ENCODE results near the gene METTL16.
A peak's percentile ranks its signal among the peaks of the same experiment; 100 is the strongest.

Gene METTL16

GRCh38 chr17:2392252-2393173 is 119.2 kb downstream of the METTL16 start:
- intact Hi-C loops (cut with DNase I) = loop anchor here (1.0 to 5.0 kb wide), 2 partner anchors 9 to 200 kb away; partner anchors contain the start of genes MNT and PAFAH1B1
- DNase-seq = peak; percentile 89 to 99 (median 98)

GRCh38 chr17:2391597-2392251 is 120.0 kb downstream of the METTL16 start:
- no peak for DNase-seq
- intact Hi-C loops (cut with DNase I) = loop anchor here (1.0 to 5.0 kb wide), 2 partner anchors 10 to 201 kb away; partner anchors contain the start of genes MNT and PAFAH1B1

- intact Hi-C loops (cut with DNase I) = loop anchor here (5.0 kb wide), 1 partner anchor 202 kb away; the partner anchor contains the start of gene PAFAH1B1
- no peak for DNase-seq
Observed at GRCh38 chr17:2390199-2390836, 121.4 kb downstream of the METTL16 start.

- intact Hi-C loops (cut with DNase I) = no loop called here
- DNase-seq = no peak
Observed at GRCh38 chr17:2388683-2389055, 123.0 kb downstream of the METTL16 start.

GRCh38 chr17:2388020-2388682 is 123.5 kb downstream of the METTL16 start:
- DNase-seq = peak in 33 of 42 donors; percentile 25 to 86 (median 59)
- intact Hi-C loops (cut with DNase I) = no loop called here

GRCh38 chr17:2387086-2388019 is 124.3 kb downstream of the METTL16 start:
- DNase-seq = no peak
- intact Hi-C loops (cut with DNase I) = no loop called here

- DNase-seq = peak in 7 of 42 donors; percentile 32 to 64 (median 38)
- intact Hi-C loops (cut with DNase I) = no loop called here
Observed at GRCh38 chr17:2386400-2387085, 125.1 kb downstream of the METTL16 start.

- DNase-seq = no peak
- intact Hi-C loops (cut with DNase I) = loop anchor here (2.0 kb wide), 1 partner anchor 29 kb away; no protein-coding TSS in a partner anchor
Observed at GRCh38 chr17:2385240-2386210, 126.2 kb downstream of the METTL16 start.

- no peak for DNase-seq
- intact Hi-C loops (cut with DNase I) = loop anchor here (2.0 kb wide), 1 partner anchor 30 kb away; no protein-coding TSS in a partner anchor
Observed at GRCh38 chr17:2384439-2385127, 127.1 kb downstream of the METTL16 start.

- intact Hi-C loops (cut with DNase I) = loop anchor here (2.0 kb wide), 1 partner anchor 31 kb away; no protein-coding TSS in a partner anchor
- DNase-seq = no peak
Observed at GRCh38 chr17:2383628-2384167, 128.0 kb downstream of the METTL16 start.

GRCh38 chr17:2380950-2381649 is 130.6 kb downstream of the METTL16 start:
- intact Hi-C loops (cut with DNase I) = no loop called here
- DNase-seq = no peak

GRCh38 chr17:2380226-2380922 is 131.3 kb downstream of the METTL16 start:
- DNase-seq = no peak
- intact Hi-C loops (cut with DNase I) = no loop called here

- no peak for DNase-seq
- intact Hi-C loops (cut with DNase I) = no loop called here
Observed at GRCh38 chr17:2379489-2380225, 132.0 kb downstream of the METTL16 start.
